Measurements from ENCODE around the gene NFE2L1.

NFE2L1 gene

GRCh38 chr17:48081858-48082257 is 33.7 kb downstream of the NFE2L1 start:
- DNase-seq (ENCODE audit: low spot score) (no peak), ATAC-seq (ENCODE audit: low read depth) (no peak)
- H3K36me3 ChIP-seq (ENCODE audit: low read depth): peaks cover 10% of the 10 kb centered on the region
- TF ChIP-seq CTCF (IDR thresholded peaks at IDR 0.05; ENCODE audit: poor library complexity, severe bottlenecking): no peak
- H3K4me1 ChIP-seq (ENCODE audit: insufficient read depth, poor library complexity, severe bottlenecking): no peaks in the 10 kb centered on the region
- H3K27ac ChIP-seq (ENCODE audit: poor library complexity, severe bottlenecking): no peak overlapping the region
- no peaks in the 10 kb centered on the region for H3K27me3 ChIP-seq (ENCODE audit: insufficient read depth, poor library complexity, severe bottlenecking)
- H3K9me3 ChIP-seq (ENCODE audit: severe bottlenecking): no peaks in the 10 kb centered on the region
- H3K4me3 ChIP-seq (ENCODE audit: severe bottlenecking): no peak overlapping the region

- no peak for DNase-seq (ENCODE audit: low spot score)
- no peaks in the 10 kb centered on the region for H3K4me1 ChIP-seq (ENCODE audit: insufficient read depth, poor library complexity, severe bottlenecking)
- H3K4me3 ChIP-seq (ENCODE audit: severe bottlenecking): no peak overlapping the region
- no peaks in the 10 kb centered on the region for H3K27me3 ChIP-seq (ENCODE audit: insufficient read depth, poor library complexity, severe bottlenecking)
- no peak for TF ChIP-seq CTCF (IDR thresholded peaks at IDR 0.05; ENCODE audit: poor library complexity, severe bottlenecking)
- H3K9me3 ChIP-seq (ENCODE audit: severe bottlenecking): no peaks in the 10 kb centered on the region
- H3K27ac ChIP-seq (ENCODE audit: poor library complexity, severe bottlenecking): no peak overlapping the region
- H3K36me3 ChIP-seq (ENCODE audit: low read depth): peaks cover 12% of the 10 kb centered on the region
- ATAC-seq (ENCODE audit: low read depth): no peak
These were observed 36.8 kb downstream of the NFE2L1 start for GRCh38 chr17:48084932-48085331.

- DNase-seq (ENCODE audit: low spot score) (no peak), ATAC-seq (ENCODE audit: low read depth) (no peak)
- Histone ChIP-seq H3K36me3 (ENCODE audit: low read depth) (peaks cover 35% of the 10 kb centered on the region), H3K4me1 (ENCODE audit: insufficient read depth, poor library complexity, severe bottlenecking) (no peaks in the 10 kb centered on the region), H3K27ac (ENCODE audit: poor library complexity, severe bottlenecking) (no peak overlapping the region), H3K4me3 (ENCODE audit: severe bottlenecking) (no peak overlapping the region), H3K9me3 (ENCODE audit: severe bottlenecking) (no peaks in the 10 kb centered on the region), H3K27me3 (ENCODE audit: insufficient read depth, poor library complexity, severe bottlenecking) (no peaks in the 10 kb centered on the region)
- no peak for TF ChIP-seq CTCF (IDR thresholded peaks at IDR 0.05; ENCODE audit: poor library complexity, severe bottlenecking)
These were observed 45.3 kb downstream of the NFE2L1 start for GRCh38 chr17:48093341-48094045.

GRCh38 chr17:48095611-48096010 is 47.5 kb downstream of the NFE2L1 start:
- DNase-seq (ENCODE audit: low spot score) (no peak), ATAC-seq (ENCODE audit: low read depth) (no peak)
- no peak overlapping the region for H3K27ac ChIP-seq (ENCODE audit: poor library complexity, severe bottlenecking)
- H3K27me3 ChIP-seq (ENCODE audit: insufficient read depth, poor library complexity, severe bottlenecking): no peaks in the 10 kb centered on the region
- peaks cover 5% of the 10 kb centered on the region for H3K4me1 ChIP-seq (ENCODE audit: insufficient read depth, poor library complexity, severe bottlenecking)
- no peak overlapping the region for H3K4me3 ChIP-seq (ENCODE audit: severe bottlenecking)
- H3K9me3 ChIP-seq (ENCODE audit: severe bottlenecking): no peaks in the 10 kb centered on the region
- no peak for TF ChIP-seq CTCF (IDR thresholded peaks at IDR 0.05; ENCODE audit: poor library complexity, severe bottlenecking)
- peaks cover 40% of the 10 kb centered on the region for H3K36me3 ChIP-seq (ENCODE audit: low read depth)

GRCh38 chr17:48100160-48100559 is 52.0 kb downstream of the NFE2L1 start:
- Histone ChIP-seq H3K9me3 (ENCODE audit: severe bottlenecking) (no peaks in the 10 kb centered on the region), H3K27me3 (ENCODE audit: insufficient read depth, poor library complexity, severe bottlenecking) (no peaks in the 10 kb centered on the region), H3K4me3 (ENCODE audit: severe bottlenecking) (peak overlapping the region; percentile 76), H3K36me3 (ENCODE audit: low read depth) (peaks cover 31% of the 10 kb centered on the region), H3K27ac (ENCODE audit: poor library complexity, severe bottlenecking) (peak overlapping the region; percentile 91), H3K4me1 (ENCODE audit: insufficient read depth, poor library complexity, severe bottlenecking) (peaks cover 5% of the 10 kb centered on the region)
- no peak for TF ChIP-seq CTCF (IDR thresholded peaks at IDR 0.05; ENCODE audit: poor library complexity, severe bottlenecking)
- DNase-seq (ENCODE audit: low spot score): no peak
- 0 out of 3 replicates have a peak, but pooled peaks have one; percentile 1 for ATAC-seq (ENCODE audit: low read depth)
